Measurements from ENCODE around the gene ZNF688.

The ZNF688 gene

DNA sequence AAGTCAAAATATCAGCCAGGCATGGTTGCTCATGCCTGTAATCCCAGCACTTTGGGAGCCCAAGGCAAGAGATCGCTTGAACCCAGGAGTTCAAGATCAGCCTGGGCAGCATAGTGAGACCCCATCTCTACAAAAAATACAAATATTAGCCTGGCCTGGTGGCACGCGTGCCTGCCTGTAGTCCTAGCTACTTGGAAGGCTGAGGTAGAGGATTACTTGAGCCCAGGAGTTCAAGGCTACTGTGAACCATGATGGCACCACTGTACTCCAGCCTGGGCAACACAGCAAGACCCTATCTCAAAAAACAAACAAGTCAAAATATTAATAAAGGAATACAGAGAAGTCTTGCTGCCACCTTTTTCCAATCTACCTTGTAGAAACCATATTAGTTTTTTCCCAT is 34.5 kb upstream of the ZNF688 start:
- Histone ChIP-seq H3K27ac (replicated peaks) (peak overlapping the region; percentile 75), H3K4me3 (replicated peaks; ENCODE audit: insufficient read depth, low read length) (no peak overlapping the region), H3K27me3 (ENCODE audit: insufficient read depth, poor library complexity, severe bottlenecking) (no peaks in the 10 kb centered on the region)
- DNase-seq (ENCODE audit: low read depth in 1 of 2, low spot score in 1 of 2): no peak
- no peak for TF ChIP-seq POLR2AphosphoS5 (IDR thresholded peaks at IDR 0.05; ENCODE audit: low read depth)

DNA sequence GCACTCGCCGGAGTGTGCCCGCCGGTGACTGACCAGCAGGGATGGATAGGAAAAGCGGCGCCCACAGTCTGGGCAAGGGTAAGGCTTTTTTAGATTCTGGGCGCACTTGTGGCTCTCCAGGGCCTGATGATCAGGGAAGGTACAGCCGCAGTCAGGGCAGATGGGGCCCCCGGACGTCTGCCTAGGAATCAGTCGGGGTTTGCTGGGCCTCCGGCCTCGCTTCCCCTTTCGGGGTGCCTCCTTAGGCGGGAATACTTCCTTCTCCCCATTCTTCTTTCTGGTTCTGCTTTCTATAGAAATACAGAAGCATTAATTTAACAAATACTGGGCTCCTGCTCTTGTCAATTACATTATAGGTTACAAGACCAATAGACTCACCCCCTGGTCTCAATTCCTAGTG is 33.6 kb upstream of the ZNF688 start:
- DNase-seq (ENCODE audit: low read depth in 1 of 2, low spot score in 1 of 2): peak in 1 of 2 experiments; percentile 88
- Histone ChIP-seq H3K27ac (replicated peaks) (peak overlapping the region; percentile 75), H3K4me3 (replicated peaks; ENCODE audit: insufficient read depth, low read length) (peak overlapping the region; percentile 21; the same call in 1 of the 2 replicates), H3K27me3 (ENCODE audit: insufficient read depth, poor library complexity, severe bottlenecking) (no peaks in the 10 kb centered on the region)
- TF ChIP-seq GABPA (IDR thresholded peaks at IDR 0.05; ENCODE audit: low read depth) (no peak), SPI1 (IDR thresholded peaks at IDR 0.05; ENCODE audit: borderline replicate concordance, low read depth) (peak; percentile 85), POLR2AphosphoS5 (IDR thresholded peaks at IDR 0.05; ENCODE audit: low read depth) (no peak)
- TF ChIP-seq, protein P1, sequence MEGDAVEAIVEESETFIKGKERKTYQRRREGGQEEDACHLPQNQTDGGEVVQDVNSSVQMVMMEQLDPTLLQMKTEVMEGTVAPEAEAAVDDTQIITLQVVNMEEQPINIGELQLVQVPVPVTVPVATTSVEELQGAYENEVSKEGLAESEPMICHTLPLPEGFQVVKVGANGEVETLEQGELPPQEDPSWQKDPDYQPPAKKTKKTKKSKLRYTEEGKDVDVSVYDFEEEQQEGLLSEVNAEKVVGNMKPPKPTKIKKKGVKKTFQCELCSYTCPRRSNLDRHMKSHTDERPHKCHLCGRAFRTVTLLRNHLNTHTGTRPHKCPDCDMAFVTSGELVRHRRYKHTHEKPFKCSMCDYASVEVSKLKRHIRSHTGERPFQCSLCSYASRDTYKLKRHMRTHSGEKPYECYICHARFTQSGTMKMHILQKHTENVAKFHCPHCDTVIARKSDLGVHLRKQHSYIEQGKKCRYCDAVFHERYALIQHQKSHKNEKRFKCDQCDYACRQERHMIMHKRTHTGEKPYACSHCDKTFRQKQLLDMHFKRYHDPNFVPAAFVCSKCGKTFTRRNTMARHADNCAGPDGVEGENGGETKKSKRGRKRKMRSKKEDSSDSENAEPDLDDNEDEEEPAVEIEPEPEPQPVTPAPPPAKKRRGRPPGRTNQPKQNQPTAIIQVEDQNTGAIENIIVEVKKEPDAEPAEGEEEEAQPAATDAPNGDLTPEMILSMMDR (IDR thresholded peaks at IDR 0.05; ENCODE audit: insufficient read depth, low read length): no peak
- TF ChIP-seq, protein P2, sequence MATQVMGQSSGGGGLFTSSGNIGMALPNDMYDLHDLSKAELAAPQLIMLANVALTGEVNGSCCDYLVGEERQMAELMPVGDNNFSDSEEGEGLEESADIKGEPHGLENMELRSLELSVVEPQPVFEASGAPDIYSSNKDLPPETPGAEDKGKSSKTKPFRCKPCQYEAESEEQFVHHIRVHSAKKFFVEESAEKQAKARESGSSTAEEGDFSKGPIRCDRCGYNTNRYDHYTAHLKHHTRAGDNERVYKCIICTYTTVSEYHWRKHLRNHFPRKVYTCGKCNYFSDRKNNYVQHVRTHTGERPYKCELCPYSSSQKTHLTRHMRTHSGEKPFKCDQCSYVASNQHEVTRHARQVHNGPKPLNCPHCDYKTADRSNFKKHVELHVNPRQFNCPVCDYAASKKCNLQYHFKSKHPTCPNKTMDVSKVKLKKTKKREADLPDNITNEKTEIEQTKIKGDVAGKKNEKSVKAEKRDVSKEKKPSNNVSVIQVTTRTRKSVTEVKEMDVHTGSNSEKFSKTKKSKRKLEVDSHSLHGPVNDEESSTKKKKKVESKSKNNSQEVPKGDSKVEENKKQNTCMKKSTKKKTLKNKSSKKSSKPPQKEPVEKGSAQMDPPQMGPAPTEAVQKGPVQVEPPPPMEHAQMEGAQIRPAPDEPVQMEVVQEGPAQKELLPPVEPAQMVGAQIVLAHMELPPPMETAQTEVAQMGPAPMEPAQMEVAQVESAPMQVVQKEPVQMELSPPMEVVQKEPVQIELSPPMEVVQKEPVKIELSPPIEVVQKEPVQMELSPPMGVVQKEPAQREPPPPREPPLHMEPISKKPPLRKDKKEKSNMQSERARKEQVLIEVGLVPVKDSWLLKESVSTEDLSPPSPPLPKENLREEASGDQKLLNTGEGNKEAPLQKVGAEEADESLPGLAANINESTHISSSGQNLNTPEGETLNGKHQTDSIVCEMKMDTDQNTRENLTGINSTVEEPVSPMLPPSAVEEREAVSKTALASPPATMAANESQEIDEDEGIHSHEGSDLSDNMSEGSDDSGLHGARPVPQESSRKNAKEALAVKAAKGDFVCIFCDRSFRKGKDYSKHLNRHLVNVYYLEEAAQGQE (IDR thresholded peaks at IDR 0.05; ENCODE audit: insufficient replicate concordance, low read depth): peak; percentile 35

DNA sequence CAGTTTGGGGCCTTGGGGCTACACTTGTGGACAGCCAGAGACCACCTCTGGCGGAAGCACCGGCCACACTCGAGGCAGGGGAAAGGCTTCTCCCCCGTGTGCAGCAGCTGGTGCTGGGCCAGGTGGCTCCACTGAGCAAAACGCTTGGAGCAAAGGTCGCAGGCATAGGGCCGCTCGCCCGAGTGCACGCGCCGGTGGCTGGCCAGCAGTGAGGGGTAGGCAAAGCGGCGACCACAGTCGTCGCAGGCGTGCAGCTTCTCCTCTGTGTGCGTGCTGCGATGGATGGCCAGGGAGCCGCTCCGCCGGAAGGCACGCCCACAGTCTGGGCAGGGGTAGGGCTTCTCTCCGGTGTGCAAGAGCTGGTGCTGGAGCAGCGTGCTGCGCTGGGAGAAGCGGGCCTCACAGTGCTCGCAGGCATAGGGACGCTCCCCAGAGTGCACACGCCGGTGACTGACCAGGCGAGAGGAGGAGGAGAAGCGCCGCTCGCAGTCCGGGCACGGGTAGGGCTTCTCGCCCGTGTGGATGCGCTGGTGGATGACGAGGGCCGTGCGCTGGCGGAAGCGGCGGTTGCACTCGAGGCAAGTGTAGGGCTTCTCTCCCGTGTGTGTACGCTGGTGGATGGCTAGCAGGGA is 32.9 kb upstream of the ZNF688 start:
- DNase-seq (ENCODE audit: low read depth in 1 of 2, low spot score in 1 of 2): peak in 1 of 2 experiments; percentile 54
- Histone ChIP-seq H3K4me3 (replicated peaks; ENCODE audit: insufficient read depth, low read length) (peak overlapping the region; percentile 21), H3K27ac (replicated peaks) (peak overlapping the region; percentile 75), H3K27me3 (ENCODE audit: insufficient read depth, poor library complexity, severe bottlenecking) (no peaks in the 10 kb centered on the region)
- TF ChIP-seq POLR2AphosphoS5 (IDR thresholded peaks at IDR 0.05; ENCODE audit: low read depth): no peak
- TF ChIP-seq, protein P2 (IDR thresholded peaks at IDR 0.05; ENCODE audit: insufficient replicate concordance, low read depth): no peak
- no peak for TF ChIP-seq SPI1 (IDR thresholded peaks at IDR 0.05; ENCODE audit: borderline replicate concordance, low read depth)
- TF ChIP-seq GABPA (IDR thresholded peaks at IDR 0.05; ENCODE audit: low read depth): no peak
- TF ChIP-seq, protein P1 (IDR thresholded peaks at IDR 0.05; ENCODE audit: insufficient read depth, low read length): no peak

DNA sequence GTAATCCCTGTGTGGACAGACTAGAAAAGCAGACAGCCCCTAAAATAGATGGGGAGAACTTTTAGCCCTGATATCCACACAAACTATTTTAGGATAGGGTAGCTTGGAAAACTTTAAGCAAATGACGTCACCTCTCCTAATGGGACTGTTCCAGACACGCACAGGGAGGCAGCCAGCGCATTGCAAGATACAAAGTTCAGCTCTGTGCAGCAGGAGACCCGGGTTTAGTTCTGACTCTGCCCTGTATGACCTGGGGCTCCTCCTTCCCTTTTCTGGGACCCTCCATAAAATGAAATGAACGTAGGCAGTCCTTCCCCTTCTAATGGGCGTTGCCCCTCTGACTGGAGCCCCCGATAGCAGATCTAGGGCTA is 32.4 kb upstream of the ZNF688 start:
- Histone ChIP-seq H3K4me3 (replicated peaks; ENCODE audit: insufficient read depth, low read length) (no peak overlapping the region), H3K27ac (replicated peaks) (peak overlapping the region; percentile 75), H3K27me3 (ENCODE audit: insufficient read depth, poor library complexity, severe bottlenecking) (no peaks in the 10 kb centered on the region)
- no peak for DNase-seq (ENCODE audit: low read depth in 1 of 2, low spot score in 1 of 2)
- TF ChIP-seq, protein P1 (IDR thresholded peaks at IDR 0.05; ENCODE audit: insufficient read depth, low read length): no peak
- TF ChIP-seq SPI1 (IDR thresholded peaks at IDR 0.05; ENCODE audit: borderline replicate concordance, low read depth) (no peak), POLR2AphosphoS5 (IDR thresholded peaks at IDR 0.05; ENCODE audit: low read depth) (no peak), GABPA (IDR thresholded peaks at IDR 0.05; ENCODE audit: low read depth) (no peak)
- TF ChIP-seq, protein P2 (IDR thresholded peaks at IDR 0.05; ENCODE audit: insufficient replicate concordance, low read depth): no peak
